DMS153 treated with DMSO at 0.1 percent for 48 hours (cell line): ENCODE data around the gene PIP4K2C.

Experiments used
- DNase-seq: peaks from one replicate; lab custom pipeline; 2025; ENCODE audit not compliant: unreplicated experiment; lab: John Stamatoyannopoulos, UW

Gene PIP4K2C

DNA sequence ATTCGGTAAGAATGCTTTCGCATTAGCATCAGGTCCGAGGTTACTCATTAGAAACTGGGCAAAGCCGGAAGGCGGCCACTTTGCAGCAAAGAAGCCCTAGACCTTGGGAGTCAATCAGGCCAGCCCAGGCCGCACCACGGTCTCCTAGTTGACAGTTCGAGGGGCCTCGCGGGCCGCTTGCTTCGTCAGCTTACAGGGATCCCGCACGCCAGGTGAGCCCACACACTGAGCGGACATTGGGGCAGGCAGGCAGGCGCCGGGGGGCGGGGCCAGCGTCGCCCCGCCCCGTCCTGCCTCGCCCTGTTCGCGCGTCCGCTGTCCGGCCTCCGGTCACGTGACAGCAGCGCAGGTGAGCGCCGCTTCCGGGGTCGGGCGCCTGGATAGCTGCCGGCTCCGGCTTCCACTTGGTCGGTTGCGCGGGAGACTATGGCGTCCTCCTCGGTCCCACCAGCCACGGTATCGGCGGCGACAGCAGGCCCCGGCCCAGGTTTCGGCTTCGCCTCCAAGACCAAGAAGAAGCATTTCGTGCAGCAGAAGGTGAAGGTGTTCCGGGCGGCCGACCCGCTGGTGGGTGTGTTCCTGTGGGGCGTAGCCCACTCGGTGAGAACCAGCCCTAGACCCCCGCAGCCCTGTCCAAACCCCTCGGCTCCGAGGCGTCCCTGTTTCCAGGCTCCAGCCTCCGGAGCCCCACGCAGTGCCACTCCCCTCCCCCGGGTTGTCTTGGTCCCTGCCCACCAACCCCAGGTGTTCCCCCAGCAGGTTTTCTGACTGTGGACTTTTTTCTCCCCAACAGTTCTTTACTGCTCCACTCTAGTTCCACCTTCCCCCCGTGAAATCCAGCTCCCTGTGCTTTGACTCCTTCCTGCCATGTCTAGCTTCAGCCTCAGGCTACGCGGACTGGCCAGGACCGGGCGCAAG is at the start of gene PIP4K2C:
PIP4K2C (plus strand) TSS at position 329 of the 918 bp plus-strand sequence; CDS start at position 427, 98 bp downstream.
- peak; percentile 76 for DNase-seq

GRCh38 chr12:57541717-57542116 is 49.3 kb upstream of the PIP4K2C start:
- no peak for DNase-seq

DNA sequence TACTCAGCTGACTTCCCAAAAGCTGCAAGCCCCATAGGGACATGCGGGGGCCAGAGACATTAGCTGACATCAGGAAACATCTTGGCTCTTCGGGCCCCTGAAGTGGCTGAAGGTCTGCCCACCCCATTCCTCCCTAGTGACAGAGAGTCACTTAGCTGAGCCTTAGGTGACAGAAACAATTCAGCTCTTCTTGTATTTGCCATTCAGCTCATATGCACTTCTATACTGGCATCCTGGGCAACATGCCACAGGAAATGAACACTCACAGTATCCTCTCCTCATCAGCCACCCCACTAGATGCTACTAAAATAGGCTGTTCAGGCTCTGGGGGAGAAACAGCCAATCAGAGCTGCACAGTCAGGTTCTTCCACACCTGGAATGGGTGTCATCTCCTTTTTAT is 47.4 kb upstream of the PIP4K2C start:
- peak; percentile 4 for DNase-seq

DNA sequence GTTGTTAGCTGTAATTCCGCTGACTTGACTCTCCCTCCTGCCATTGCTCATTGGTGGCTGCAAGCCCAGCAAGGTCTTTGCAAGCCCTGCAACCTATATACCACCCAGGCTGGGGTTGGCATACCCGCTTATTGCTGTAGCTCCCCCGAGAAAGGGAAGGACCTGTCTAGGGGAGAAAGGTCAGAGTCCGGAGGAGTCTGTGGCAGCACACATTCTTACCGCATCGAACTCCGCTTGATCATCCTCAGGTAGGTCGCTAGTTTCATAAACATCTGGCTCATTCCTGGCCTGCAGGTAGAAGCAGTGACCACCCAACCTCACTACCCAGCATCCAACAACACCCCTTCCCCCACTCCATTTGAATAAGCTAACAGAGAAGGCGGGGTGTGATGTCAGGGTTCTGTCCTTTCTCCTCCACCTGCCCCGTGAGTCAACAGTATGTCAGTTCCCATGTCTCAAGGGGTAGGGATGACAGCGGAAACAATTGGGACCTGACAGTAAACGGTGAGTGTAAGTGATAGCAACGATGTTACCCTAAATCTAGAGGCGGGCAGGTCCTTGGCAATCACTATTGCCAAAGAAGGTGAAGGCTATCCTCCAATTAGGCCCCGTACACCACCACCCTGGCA is 45.1 kb upstream of the PIP4K2C start:
- DNase-seq = no peak

GRCh38 chr12:57546438-57547287 is 44.3 kb upstream of the PIP4K2C start, which contains the start of gene DCTN2:
TSS of gene DCTN2 (minus strand) at chr12:57547192. CDS start at chr12:57547063, 129 bp downstream.
- peak; percentile 98 for DNase-seq

GRCh38 chr12:57547288-57548012 is 43.5 kb upstream of the PIP4K2C start:
- no peak for DNase-seq

DNA sequence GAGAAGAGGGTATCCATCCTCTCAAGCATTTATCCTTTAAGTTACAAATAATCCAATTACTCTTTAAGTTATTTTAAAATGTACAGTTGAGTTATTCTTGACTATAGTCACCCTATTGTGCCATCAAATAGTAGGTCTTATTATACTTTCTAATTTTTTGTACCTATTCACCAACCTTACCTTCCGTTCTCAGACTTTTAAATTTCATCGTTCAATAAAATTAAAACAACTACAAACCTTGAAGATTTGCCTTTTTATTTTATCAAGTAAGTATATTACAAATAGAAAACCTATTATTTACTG is 43.0 kb upstream of the PIP4K2C start:
- no peak for DNase-seq

DNA sequence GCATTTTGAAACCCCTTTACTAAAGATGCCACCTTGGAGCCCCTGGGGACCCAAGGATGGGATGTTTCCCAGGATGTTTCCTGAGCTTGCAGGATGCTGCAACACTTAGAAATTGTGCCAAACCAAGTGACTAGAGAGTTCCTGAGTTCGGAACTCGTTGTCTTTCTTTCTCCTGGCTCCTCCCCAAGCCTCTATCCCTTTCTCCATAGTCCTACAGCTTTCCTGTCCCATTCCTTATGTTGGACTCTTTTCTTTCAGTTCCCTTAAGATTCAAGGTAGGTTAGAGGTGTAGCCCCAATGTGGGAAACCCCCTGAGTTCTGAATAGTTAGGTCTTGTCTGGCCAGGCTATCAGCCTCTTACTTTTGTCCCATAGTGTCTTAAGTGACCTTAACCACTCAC is 42.5 kb upstream of the PIP4K2C start:
- no peak for DNase-seq

- DNase-seq = no peak
Measured at GRCh38 chr12:57549203-57549908, 41.6 kb upstream of the PIP4K2C start.

DNA sequence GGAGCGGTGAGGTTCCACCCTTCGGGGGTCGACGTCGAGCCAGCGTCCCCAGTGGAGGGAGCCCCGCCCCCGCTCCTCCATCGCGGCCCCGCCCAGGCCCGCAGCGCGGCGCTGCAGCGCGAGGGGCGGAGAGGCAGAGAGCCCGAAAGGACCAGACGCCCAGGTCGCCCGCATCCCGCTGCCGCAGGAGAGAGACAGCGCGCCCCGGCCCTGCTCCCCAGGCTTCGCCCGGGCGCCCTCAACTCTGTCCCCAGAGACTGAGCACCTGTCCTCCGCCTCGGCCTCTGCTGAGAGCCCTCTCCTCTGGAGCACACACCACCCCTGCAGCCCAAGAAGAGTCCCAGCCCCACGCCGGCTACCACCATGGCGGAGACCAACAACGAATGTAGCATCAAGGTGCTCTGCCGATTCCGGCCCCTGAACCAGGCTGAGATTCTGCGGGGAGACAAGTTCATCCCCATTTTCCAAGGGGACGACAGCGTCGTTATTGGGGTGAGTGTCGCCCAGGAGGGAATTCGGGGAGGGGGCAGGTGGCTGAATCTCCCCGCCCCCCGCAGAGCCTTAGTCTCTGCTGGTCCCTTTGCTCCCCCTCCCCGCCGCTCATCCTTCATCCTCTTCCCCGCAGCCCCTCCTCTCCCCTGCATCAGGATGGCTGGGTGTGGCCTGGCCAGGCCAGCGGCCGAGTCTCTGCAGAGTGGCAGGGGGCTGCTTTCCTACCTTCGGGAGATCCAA is 40.9 kb upstream of the PIP4K2C start, which contains the start of gene KIF5A:
KIF5A (plus strand) TSS at position 136 of the 732 bp plus-strand sequence; CDS start at position 364, 228 bp downstream.
- DNase-seq = peak; percentile 53

GRCh38 chr12:57550641-57551549 is 40.1 kb upstream of the PIP4K2C start:
- no peak for DNase-seq

- no peak for DNase-seq
Measured at GRCh38 chr12:57551637-57552305, 39.2 kb upstream of the PIP4K2C start.

- DNase-seq = no peak
Measured at GRCh38 chr12:57552306-57552651, 38.7 kb upstream of the PIP4K2C start.

DNA sequence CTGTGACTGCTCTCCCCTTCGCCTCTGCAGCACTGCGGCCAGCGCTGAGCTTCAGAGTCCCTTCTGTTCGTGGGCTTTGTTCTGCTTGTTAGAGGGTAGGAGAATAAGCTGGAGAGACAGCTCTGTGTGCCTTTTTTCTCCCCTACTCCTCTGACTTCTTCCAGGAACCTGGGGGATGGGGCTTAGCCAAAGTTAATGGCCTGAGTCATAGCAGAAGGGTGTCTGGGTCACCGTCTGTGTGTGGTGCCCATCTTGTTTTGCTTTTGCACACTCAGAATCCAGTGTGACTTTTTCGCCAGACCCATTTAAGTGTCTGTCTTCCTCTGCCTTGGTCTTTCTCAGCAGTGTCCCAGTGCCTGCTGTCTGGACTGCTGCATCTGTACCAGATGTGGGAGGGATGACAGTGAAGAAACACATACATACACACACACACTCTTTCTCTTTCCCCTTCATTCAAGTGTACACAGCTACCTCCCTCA is 38.1 kb upstream of the PIP4K2C start:
- no peak for DNase-seq

- DNase-seq = no peak
Measured at GRCh38 chr12:57553343-57554202, 37.4 kb upstream of the PIP4K2C start.

DNA sequence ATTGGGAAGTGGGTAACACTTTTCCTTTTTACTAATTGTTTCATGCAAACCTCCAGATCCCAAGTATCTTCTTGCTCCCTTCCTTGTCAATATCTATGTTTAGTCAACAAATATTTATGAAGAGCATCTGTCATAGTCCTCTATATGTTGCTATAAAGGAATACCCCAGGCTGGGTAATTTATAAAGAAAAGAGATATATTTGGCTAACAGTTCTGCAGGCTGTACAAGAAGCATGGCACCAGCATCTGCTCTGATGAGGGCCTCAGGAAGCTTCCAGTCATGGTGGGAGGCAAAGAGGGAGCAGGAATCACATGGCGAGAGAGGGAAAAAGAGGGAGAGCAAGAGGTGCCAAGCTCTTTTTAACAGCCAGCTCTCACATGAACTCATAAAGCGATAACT is 36.5 kb upstream of the PIP4K2C start:
- DNase-seq = no peak

- DNase-seq = no peak
Measured at GRCh38 chr12:57554897-57555296, 36.1 kb upstream of the PIP4K2C start.
